Measurements from ENCODE around the gene NUDT3. TPM values are rescaled to one million over a fixed set of nuclear protein-coding genes. Genes with fewer than 3 reads are reported as not detected.

The NUDT3 gene
- total and polyA plus RNA-seq, 9 of the 15 experiments (the other 6 are each of a cell fraction or from before 2014, with no cell fraction given), result 5.4 to 81.2 (median 56.4) TPM

DNA sequence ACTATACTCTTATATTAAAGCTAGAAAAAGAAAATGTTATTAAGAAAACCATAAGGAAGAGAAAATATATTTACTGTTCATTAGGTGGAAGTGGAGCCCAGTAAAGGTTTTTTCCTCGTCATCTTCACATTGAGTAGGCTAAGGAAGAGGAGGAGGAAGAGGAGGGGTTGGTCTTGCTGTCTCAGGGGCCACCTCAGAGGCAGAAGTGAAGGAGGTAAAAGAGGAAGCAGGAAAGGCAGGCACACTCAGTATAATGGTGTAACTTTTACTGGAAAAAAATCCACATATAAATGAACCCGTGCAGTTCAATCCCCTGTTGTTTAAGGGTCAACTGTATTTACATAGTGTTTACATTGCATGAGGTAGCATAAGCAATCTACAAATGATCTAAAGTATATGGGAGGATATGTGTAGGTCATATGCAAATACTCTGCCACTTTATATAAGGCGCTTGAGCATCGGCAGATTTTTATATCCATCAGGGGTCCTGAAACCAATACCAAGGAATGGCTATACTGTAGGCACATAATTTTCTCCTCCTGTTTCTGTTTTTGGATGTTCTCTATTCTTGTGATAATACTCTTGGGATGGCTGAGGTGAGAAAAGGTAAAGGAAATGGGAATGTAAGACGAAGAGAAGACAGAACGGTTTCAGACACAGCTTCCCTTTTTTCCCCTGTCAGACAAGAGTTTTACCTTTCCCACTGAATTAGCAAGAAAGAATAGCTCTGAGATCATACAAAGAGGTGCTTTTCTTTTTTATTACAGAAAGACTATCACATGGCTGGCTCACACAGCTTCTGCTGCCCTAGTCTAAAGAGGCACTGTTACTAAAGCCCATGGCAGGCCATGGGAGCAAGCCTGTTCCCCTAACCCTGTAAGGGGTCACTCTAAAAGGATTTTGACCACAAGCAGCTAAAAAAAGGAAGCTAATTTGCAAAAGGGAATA, 59.9 kb downstream of the NUDT3 start:
- Histone ChIP-seq H3K9me1 (ENCODE audit: control insufficient read depth, insufficient read depth, low read length) (peaks cover 3% of the 10 kb centered on the region), H3K27ac (ENCODE audit: extremely low read depth, low read depth, low read length) (peak overlapping the region; percentile 26; the same call in 1 of the 3 replicates), H3K27me3 (ENCODE audit: control insufficient read depth in 2 of 2, insufficient read depth in 2 of 2, low read length in 2 of 2) (no peaks in the 10 kb centered on the region), H4K20me1 (replicated peaks; ENCODE audit: control insufficient read depth, insufficient read depth, low read length) (no peaks in the 10 kb centered on the region; the same call in 1 of the 2 replicates), H3K79me2 (ENCODE audit: control insufficient read depth, insufficient read depth, low read length) (peaks cover 52% of the 10 kb centered on the region), H3K4me3 (no peak overlapping the region), H3K9me3 (replicated peaks; ENCODE audit: control insufficient read depth, insufficient read depth, low read depth, low read length) (no peaks in the 10 kb centered on the region), H3K4me1 (replicated peaks in 1 of 2; ENCODE audit: control insufficient read depth in 2 of 2, insufficient read depth in 2 of 2, low read length in 2 of 2) (peaks cover 0 to 11% of the 10 kb centered on the region in 2 experiments; a peak in 3 of 5 replicates), H2AFZ (ENCODE audit: low read depth, low read length) (no peak overlapping the region), H3K36me3 (ENCODE audit: control insufficient read depth, insufficient read depth, low read length) (peaks cover 47% of the 10 kb centered on the region), H3K9ac (ENCODE audit: insufficient read depth in 1 of 2, low read depth in 2 of 2, low read length in 2 of 2) (no peak overlapping the region), H3K4me2 (ENCODE audit: insufficient read depth, low read length) (no peak overlapping the region)
- 66% methylated on average over 6 of the region's 6 CpGs for WGBS (ENCODE audit: insufficient coverage, low coverage, missing lambda C conversion rate)
- CTCF ChIA-PET (ENCODE audit: low intra/inter-chr PET ratio), result interaction anchor here (0.5 kb wide), 1 partner anchor 93 kb away, joined by 4 read pairs; the partner anchor contains the start of gene RPS10
- no TSS peak for BruUV-seq (replicated peaks)
- POLR2A ChIA-PET, result interaction anchor here (1.1 to 1.7 kb wide), 4 partner anchors 13 to 55 kb away, joined by 3 to 6 read pairs (median 4); no protein-coding TSS in a partner anchor
- ATAC-seq, result peak; percentile 50
- peak; percentile 69 for TF ChIP-seq SPI1 (IDR thresholded peaks at IDR 0.05; ENCODE audit: borderline replicate concordance, low read depth, low read length)
- TF ChIP-seq, protein P1, sequence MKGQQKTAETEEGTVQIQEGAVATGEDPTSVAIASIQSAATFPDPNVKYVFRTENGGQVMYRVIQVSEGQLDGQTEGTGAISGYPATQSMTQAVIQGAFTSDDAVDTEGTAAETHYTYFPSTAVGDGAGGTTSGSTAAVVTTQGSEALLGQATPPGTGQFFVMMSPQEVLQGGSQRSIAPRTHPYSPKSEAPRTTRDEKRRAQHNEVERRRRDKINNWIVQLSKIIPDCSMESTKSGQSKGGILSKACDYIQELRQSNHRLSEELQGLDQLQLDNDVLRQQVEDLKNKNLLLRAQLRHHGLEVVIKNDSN (CRISPR knock-in tag; IDR thresholded peaks at IDR 0.05), result no peak
- FAIRE-seq, result no peak
- in situ Hi-C loops (cut with MboI), result no loop called here
- no peak for DNase-seq (ENCODE audit: extremely low read depth in 1 of 4, low spot score in 3 of 4)
- intact Hi-C loops (cut with micrococcal nuclease), result no loop called here
